ENCODE data around the gene ANO3.

Gene ANO3

DNA sequence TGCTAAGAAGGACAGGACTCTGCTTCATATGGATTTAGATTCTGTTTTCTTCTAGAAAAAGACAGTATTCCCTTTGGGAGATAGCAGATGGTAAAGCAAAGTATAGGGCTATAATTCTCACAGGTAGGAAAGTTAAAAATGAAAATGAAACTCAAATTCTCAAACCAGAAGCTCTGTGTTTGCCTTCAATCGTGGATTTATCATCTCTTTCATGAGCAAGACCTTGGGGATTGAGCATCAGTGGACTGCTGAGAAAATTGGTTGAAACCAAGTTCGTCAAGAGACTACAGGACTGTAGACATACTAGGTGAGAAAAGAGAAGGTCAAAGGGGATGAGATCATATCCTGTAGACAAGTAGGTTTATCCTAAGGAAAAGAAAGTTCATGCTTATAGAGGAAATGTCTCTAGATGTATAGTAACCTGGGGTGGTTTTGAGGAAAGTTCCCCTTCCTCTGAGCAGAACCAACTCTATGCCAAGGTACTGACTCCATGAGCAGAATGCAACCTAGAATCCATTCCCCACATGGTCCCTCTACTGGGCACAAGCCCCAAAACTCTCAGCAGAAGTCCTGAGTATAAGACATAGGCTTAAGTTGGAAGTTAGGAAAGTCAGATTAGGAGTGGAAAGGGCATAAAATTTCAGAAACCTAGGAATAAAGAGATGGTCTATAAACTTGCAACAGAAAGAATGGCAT lies 343.5 kb downstream of the ANO3 start:
- H3K9me3 ChIP-seq (ENCODE audit: insufficient read depth, low read length), result no peaks in the 10 kb centered on the region
- H3K36me3 ChIP-seq (ENCODE audit: low read length), result no peaks in the 10 kb centered on the region
- H3K4me2 ChIP-seq (ENCODE audit: low read depth, low read length, poor library complexity, severe bottlenecking), result no peak overlapping the region
- no peak overlapping the region for H3K4me3 ChIP-seq (ENCODE audit: insufficient read depth, low read length, poor library complexity, severe bottlenecking)
- no peaks in the 10 kb centered on the region for H3K79me2 ChIP-seq (ENCODE audit: insufficient read depth, low read length)
- TF ChIP-seq, protein P1, sequence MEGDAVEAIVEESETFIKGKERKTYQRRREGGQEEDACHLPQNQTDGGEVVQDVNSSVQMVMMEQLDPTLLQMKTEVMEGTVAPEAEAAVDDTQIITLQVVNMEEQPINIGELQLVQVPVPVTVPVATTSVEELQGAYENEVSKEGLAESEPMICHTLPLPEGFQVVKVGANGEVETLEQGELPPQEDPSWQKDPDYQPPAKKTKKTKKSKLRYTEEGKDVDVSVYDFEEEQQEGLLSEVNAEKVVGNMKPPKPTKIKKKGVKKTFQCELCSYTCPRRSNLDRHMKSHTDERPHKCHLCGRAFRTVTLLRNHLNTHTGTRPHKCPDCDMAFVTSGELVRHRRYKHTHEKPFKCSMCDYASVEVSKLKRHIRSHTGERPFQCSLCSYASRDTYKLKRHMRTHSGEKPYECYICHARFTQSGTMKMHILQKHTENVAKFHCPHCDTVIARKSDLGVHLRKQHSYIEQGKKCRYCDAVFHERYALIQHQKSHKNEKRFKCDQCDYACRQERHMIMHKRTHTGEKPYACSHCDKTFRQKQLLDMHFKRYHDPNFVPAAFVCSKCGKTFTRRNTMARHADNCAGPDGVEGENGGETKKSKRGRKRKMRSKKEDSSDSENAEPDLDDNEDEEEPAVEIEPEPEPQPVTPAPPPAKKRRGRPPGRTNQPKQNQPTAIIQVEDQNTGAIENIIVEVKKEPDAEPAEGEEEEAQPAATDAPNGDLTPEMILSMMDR (IDR thresholded peaks at IDR 0.05; ENCODE audit: insufficient read depth, low read length, poor library complexity, severe bottlenecking), result no peak
- TF ChIP-seq EZH2phosphoT487 (conservative IDR thresholded peaks at IDR 0.05; ENCODE audit: low read length), result no peak
- no peaks in the 10 kb centered on the region for H3K9me2 ChIP-seq (replicated peaks; ENCODE audit: insufficient read depth, low read length)
- no peaks in the 10 kb centered on the region for H3F3A ChIP-seq (ENCODE audit: insufficient read depth)
- no peak overlapping the region for H3K27ac ChIP-seq (ENCODE audit: low read depth, low read length)
- no peak overlapping the region for H3K9ac ChIP-seq (ENCODE audit: low read length)
- no peaks in the 10 kb centered on the region for H3K27me3 ChIP-seq (ENCODE audit: low read length)
- no peaks in the 10 kb centered on the region for H4K20me1 ChIP-seq (ENCODE audit: low read depth, low read length)
- H2AFZ ChIP-seq (ENCODE audit: low read depth, low read length, severe bottlenecking), result no peak overlapping the region

DNA sequence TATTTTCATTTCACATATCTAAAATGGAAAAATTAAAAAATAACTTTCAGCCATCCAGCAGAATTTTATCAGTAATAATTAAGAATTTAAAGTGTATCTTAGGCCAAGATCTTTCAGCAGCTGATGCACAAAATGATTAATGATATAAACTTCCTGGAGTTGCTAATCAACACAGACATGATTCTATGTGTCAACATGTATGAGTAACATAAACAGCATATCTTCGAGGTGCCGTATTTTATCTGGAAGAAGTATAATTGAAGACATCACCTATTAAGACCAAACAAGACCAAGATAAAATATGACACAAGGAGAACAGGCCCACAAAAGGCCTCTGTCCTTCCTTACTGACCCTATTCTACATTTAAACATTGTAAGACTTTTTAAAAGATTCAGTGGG lies 344.7 kb downstream of the ANO3 start:
- no peaks in the 10 kb centered on the region for H3K9me3 ChIP-seq (ENCODE audit: insufficient read depth, low read length)
- no peak overlapping the region for H3K27ac ChIP-seq (ENCODE audit: low read depth, low read length)

DNA sequence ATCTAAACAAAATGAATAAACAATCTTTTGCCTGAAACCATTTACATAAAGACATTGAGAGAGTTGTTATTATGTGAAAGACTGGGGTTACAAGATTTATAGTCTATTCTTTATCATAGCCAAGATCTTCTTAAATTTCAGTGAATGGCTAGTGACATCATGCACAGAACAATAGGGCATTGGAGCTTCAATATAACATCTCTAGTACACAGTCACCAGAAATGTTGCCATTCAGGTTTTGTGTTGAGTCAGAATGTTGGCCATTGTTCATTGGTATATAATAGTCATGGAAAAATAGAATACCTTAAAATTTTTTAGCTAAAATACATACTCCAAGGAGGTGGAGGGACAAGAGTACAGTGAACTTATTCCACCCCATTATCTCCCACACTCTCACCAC lies 345.6 kb downstream of the ANO3 start:
- TF ChIP-seq EZH2phosphoT487 (conservative IDR thresholded peaks at IDR 0.05; ENCODE audit: low read length), result no peak
- TF ChIP-seq, protein P1 (IDR thresholded peaks at IDR 0.05; ENCODE audit: insufficient read depth, low read length, poor library complexity, severe bottlenecking), result no peak
- Histone ChIP-seq H3K4me2 (ENCODE audit: low read depth, low read length, poor library complexity, severe bottlenecking) (no peak overlapping the region), H3F3A (ENCODE audit: insufficient read depth) (no peaks in the 10 kb centered on the region), H3K36me3 (ENCODE audit: low read length) (no peaks in the 10 kb centered on the region), H3K79me2 (ENCODE audit: insufficient read depth, low read length) (no peaks in the 10 kb centered on the region), H2AFZ (ENCODE audit: low read depth, low read length, severe bottlenecking) (no peak overlapping the region), H3K27ac (ENCODE audit: low read depth, low read length) (no peak overlapping the region), H3K9me3 (ENCODE audit: insufficient read depth, low read length) (no peaks in the 10 kb centered on the region), H3K27me3 (ENCODE audit: low read length) (no peaks in the 10 kb centered on the region), H3K9ac (ENCODE audit: low read length) (no peak overlapping the region), H3K4me3 (ENCODE audit: insufficient read depth, low read length, poor library complexity, severe bottlenecking) (no peak overlapping the region), H3K9me2 (replicated peaks; ENCODE audit: insufficient read depth, low read length) (no peaks in the 10 kb centered on the region), H4K20me1 (ENCODE audit: low read depth, low read length) (no peaks in the 10 kb centered on the region)

More for the DNA sequence above, 344.7 kb downstream of the ANO3 start:
- Histone ChIP-seq H4K20me1 (ENCODE audit: low read depth, low read length) (no peaks in the 10 kb centered on the region), H3K79me2 (ENCODE audit: insufficient read depth, low read length) (no peaks in the 10 kb centered on the region), H3K4me2 (ENCODE audit: low read depth, low read length, poor library complexity, severe bottlenecking) (no peak overlapping the region), H3K27me3 (ENCODE audit: low read length) (no peaks in the 10 kb centered on the region), H3K4me3 (ENCODE audit: insufficient read depth, low read length, poor library complexity, severe bottlenecking) (no peak overlapping the region), H3K9ac (ENCODE audit: low read length) (no peak overlapping the region), H3F3A (ENCODE audit: insufficient read depth) (no peaks in the 10 kb centered on the region), H3K36me3 (ENCODE audit: low read length) (no peaks in the 10 kb centered on the region), H2AFZ (ENCODE audit: low read depth, low read length, severe bottlenecking) (no peak overlapping the region), H3K9me2 (replicated peaks; ENCODE audit: insufficient read depth, low read length) (no peaks in the 10 kb centered on the region)
- TF ChIP-seq EZH2phosphoT487 (conservative IDR thresholded peaks at IDR 0.05; ENCODE audit: low read length), result no peak
- TF ChIP-seq, protein P1 (IDR thresholded peaks at IDR 0.05; ENCODE audit: insufficient read depth, low read length, poor library complexity, severe bottlenecking), result no peak
